ENCODE data around the gene TFF2.

TFF2 gene

DNA sequence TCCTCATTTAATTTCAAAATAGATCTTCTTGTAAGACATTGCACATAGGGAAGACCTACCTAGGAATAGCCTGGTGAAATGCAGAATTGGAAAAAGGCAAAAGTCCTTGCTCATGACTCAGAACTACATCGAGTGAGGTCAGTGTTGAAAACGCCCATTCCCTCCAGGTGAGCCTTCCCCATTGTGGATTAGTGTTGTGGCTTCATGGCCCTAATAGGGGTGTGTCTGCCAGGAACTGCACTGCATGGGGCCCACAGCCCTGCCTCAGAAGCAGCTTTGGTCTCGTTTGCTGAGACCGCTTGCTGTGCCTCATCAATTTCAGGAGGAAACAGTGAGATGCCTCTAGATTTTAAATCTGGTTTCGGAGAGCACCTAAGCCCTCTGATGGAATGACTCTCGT lies 52.6 kb downstream of the TFF2 start:
- TF ChIP-seq CTCF (IDR thresholded peaks at IDR 0.05; ENCODE audit: control insufficient read depth, extremely low read depth, insufficient read depth): no peak
- no peak for DNase-seq (ENCODE audit: low read depth)

DNA sequence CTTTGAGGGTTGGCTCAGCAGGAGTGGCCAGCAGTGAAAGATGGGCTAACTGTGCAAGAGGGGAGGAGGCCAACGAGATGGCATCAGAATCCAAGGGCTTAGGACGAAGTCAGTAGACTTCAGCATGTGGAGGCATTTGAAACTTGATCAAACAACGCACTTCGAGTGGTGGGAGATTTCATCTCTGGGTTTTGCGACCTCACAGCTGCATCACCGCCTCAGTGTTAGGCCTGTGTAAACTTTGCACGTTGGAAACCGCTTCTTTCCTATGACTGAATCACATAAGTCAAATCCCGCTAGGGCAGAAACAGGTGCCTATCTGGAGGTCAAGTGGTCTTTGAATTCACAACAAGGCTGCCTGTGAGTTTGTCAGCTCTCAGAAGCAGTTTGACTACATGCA lies 53.4 kb downstream of the TFF2 start:
- H3K4me3 ChIP-seq (ENCODE audit: low read depth, low read length): no peak overlapping the region
- TF ChIP-seq CTCF (IDR thresholded peaks at IDR 0.05; ENCODE audit: control insufficient read depth, extremely low read depth, insufficient read depth): no peak
- no peak for DNase-seq (ENCODE audit: low read depth)

More for the DNA sequence above, 52.6 kb downstream of the TFF2 start:
- H3K4me3 ChIP-seq (ENCODE audit: low read depth, low read length): no peak overlapping the region

GRCh38 chr21:42296501-42296900 lies 54.3 kb downstream of the TFF2 start:
- H3K4me3 ChIP-seq (ENCODE audit: low read depth, low read length): no peak overlapping the region
- no peak for DNase-seq (ENCODE audit: low read depth)
- TF ChIP-seq CTCF (IDR thresholded peaks at IDR 0.05; ENCODE audit: control insufficient read depth, extremely low read depth, insufficient read depth): no peak
